ENCODE results near the gene PWWP3B. TPM values are rescaled to one million over a fixed set of nuclear protein-coding genes. Genes with fewer than 3 reads are reported as not detected.

The PWWP3B gene
- total RNA-seq: under 1 TPM in 3 of 4 donors, not detected in 1; 0.11 to 0.94 (median 0.38) TPM

GRCh38 chrX:106168107-106168506 is at the start of gene PWWP3B:
Gene PWWP3B (plus strand): TSS chrX:106168305. CDS start chrX:106205433, 37,128 bp downstream.
- no peaks in the 10 kb centered on the region for H3K4me1 ChIP-seq
- H3K36me3 ChIP-seq: no peaks in the 10 kb centered on the region
- TF ChIP-seq POLR2AphosphoS5 (IDR thresholded peaks at IDR 0.05): no peak
- TF ChIP-seq CTCF (IDR thresholded peaks at IDR 0.05): no peak
- H3K27me3 ChIP-seq: no peaks in the 10 kb centered on the region
- no peak within 1 kb of the TSS for H3K4me3 ChIP-seq
- no peak within 1 kb of the TSS for H3K27ac ChIP-seq
- no peak for DNase-seq (ENCODE audit: low spot score in 2 of 2)
- 31% methylated on average over 14 of the region's 14 CpGs for WGBS
- H3K9me3 ChIP-seq: no peaks in the 10 kb centered on the region

GRCh38 chrX:106139048-106139447 is 29.1 kb upstream of the PWWP3B start:
- TF ChIP-seq EP300 (IDR thresholded peaks at IDR 0.05): no peak
- no peak for TF ChIP-seq POLR2A (IDR thresholded peaks at IDR 0.05)
- no peak for TF ChIP-seq POLR2AphosphoS5 (IDR thresholded peaks at IDR 0.05)
- TF ChIP-seq CTCF (IDR thresholded peaks at IDR 0.05): no peak
- Histone ChIP-seq H3K4me3 (no peak overlapping the region), H3K27ac (no peak overlapping the region), H3K36me3 (no peaks in the 10 kb centered on the region), H3K4me1 (no peaks in the 10 kb centered on the region), H3K27me3 (no peaks in the 10 kb centered on the region), H3K9me3 (no peaks in the 10 kb centered on the region)
- 79% methylated on average over 6 of the region's 7 CpGs for WGBS
- no peak for DNase-seq (ENCODE audit: low spot score in 2 of 2)

GRCh38 chrX:106144755-106145639 is 23.1 kb upstream of the PWWP3B start:
- TF ChIP-seq POLR2A (IDR thresholded peaks at IDR 0.05) (no peak), CTCF (IDR thresholded peaks at IDR 0.05) (no peak), POLR2AphosphoS5 (IDR thresholded peaks at IDR 0.05) (no peak), EP300 (IDR thresholded peaks at IDR 0.05) (no peak)
- DNase-seq (ENCODE audit: low spot score in 2 of 2): no peak
- WGBS: 69% methylated on average over 5 of the region's 5 CpGs
- no peaks in the 10 kb centered on the region for H3K4me1 ChIP-seq
- H3K27me3 ChIP-seq: no peaks in the 10 kb centered on the region
- H3K27ac ChIP-seq: no peak overlapping the region
- H3K36me3 ChIP-seq: no peaks in the 10 kb centered on the region
- no peaks in the 10 kb centered on the region for H3K9me3 ChIP-seq
- no peak overlapping the region for H3K4me3 ChIP-seq

GRCh38 chrX:106150701-106151100 is 17.4 kb upstream of the PWWP3B start:
- Histone ChIP-seq H3K9me3 (no peaks in the 10 kb centered on the region), H3K4me1 (no peaks in the 10 kb centered on the region), H3K27ac (no peak overlapping the region), H3K36me3 (no peaks in the 10 kb centered on the region), H3K27me3 (no peaks in the 10 kb centered on the region), H3K4me3 (no peak overlapping the region)
- 64% methylated on average over 2 of the region's 2 CpGs for WGBS
- no peak for DNase-seq (ENCODE audit: low spot score in 2 of 2)
- no peak for TF ChIP-seq CTCF (IDR thresholded peaks at IDR 0.05)
- TF ChIP-seq POLR2AphosphoS5 (IDR thresholded peaks at IDR 0.05): no peak
- TF ChIP-seq POLR2A (IDR thresholded peaks at IDR 0.05): no peak
- no peak for TF ChIP-seq EP300 (IDR thresholded peaks at IDR 0.05)

GRCh38 chrX:106159861-106160282 is 8.2 kb upstream of the PWWP3B start:
- Histone ChIP-seq H3K27ac (no peak overlapping the region), H3K4me3 (no peak overlapping the region), H3K9me3 (no peaks in the 10 kb centered on the region), H3K4me1 (no peaks in the 10 kb centered on the region), H3K36me3 (no peaks in the 10 kb centered on the region), H3K27me3 (no peaks in the 10 kb centered on the region)
- no peak for DNase-seq (ENCODE audit: low spot score in 2 of 2)
- no peak for TF ChIP-seq CTCF (IDR thresholded peaks at IDR 0.05)
- TF ChIP-seq POLR2A (IDR thresholded peaks at IDR 0.05): no peak
- no peak for TF ChIP-seq EP300 (IDR thresholded peaks at IDR 0.05)
- TF ChIP-seq POLR2AphosphoS5 (IDR thresholded peaks at IDR 0.05): no peak

Measured in suprapubic skin (tissue), 4 donors.